Measurements from ENCODE around the gene DRC1.

- TF ChIP-seq, protein P1, sequence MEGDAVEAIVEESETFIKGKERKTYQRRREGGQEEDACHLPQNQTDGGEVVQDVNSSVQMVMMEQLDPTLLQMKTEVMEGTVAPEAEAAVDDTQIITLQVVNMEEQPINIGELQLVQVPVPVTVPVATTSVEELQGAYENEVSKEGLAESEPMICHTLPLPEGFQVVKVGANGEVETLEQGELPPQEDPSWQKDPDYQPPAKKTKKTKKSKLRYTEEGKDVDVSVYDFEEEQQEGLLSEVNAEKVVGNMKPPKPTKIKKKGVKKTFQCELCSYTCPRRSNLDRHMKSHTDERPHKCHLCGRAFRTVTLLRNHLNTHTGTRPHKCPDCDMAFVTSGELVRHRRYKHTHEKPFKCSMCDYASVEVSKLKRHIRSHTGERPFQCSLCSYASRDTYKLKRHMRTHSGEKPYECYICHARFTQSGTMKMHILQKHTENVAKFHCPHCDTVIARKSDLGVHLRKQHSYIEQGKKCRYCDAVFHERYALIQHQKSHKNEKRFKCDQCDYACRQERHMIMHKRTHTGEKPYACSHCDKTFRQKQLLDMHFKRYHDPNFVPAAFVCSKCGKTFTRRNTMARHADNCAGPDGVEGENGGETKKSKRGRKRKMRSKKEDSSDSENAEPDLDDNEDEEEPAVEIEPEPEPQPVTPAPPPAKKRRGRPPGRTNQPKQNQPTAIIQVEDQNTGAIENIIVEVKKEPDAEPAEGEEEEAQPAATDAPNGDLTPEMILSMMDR (IDR thresholded peaks at IDR 0.05; ENCODE audit: insufficient read depth, low read length) = no peak
- TF ChIP-seq POLR2AphosphoS5 (IDR thresholded peaks at IDR 0.05; ENCODE audit: low read depth) (no peak), GABPA (IDR thresholded peaks at IDR 0.05; ENCODE audit: low read depth) (no peak)
Observed at GRCh38 chr2:26435106-26435505, 33.4 kb downstream of the DRC1 start.

All from HL-60 (cell line).